GM12801 (cell line): Measurements from ENCODE around the gene F11R.

ENCODE experiments used
- CTCF ChIP-seq: IDR thresholded peaks from one replicate; pipeline ENCODE4 v1.5.1; 2011; ENCODE audit warnings: control low read depth; ENCODE audit not compliant: insufficient read length; ENCODE audit errors: extremely low read depth

Gene F11R

GRCh38 chr1:160973491-160973890 lies 47.5 kb downstream of the F11R start:
- TF ChIP-seq CTCF, result no peak

- TF ChIP-seq CTCF, result no peak
Measured at GRCh38 chr1:160972939-160973338, 48.0 kb downstream of the F11R start.

GRCh38 chr1:160971618-160972056 lies 49.3 kb downstream of the F11R start:
- no peak for TF ChIP-seq CTCF

- TF ChIP-seq CTCF, result no peak
Measured at GRCh38 chr1:160963521-160963920, 57.4 kb downstream of the F11R start.

GRCh38 chr1:160961419-160961818 lies 59.5 kb downstream of the F11R start:
- no peak for TF ChIP-seq CTCF

GRCh38 chr1:160956966-160957365 lies 64.0 kb downstream of the F11R start:
- no peak for TF ChIP-seq CTCF

- peak; percentile 3 for TF ChIP-seq CTCF
Measured at GRCh38 chr1:160954158-160955104, 66.5 kb downstream of the F11R start, which contains the start of gene ITLN2. TSS of gene ITLN2 (minus strand) at chr1:160954809. CDS start at chr1:160954741, 68 bp downstream.
